ENCODE measurements around the gene ADTRP. TPM values are rescaled to one million over a fixed set of nuclear protein-coding genes. Genes with fewer than 3 reads are reported as not detected.
"Not testable (repeated sequence)": the region's sequence is repeated elsewhere in the genome, so short reads cannot be mapped to it uniquely, and the experiment has no call there.

The ADTRP gene
- total and polyA plus RNA-seq, 2 donors (not counting 1 experiment from before 2014, with no cell fraction given) = 0.18 to 1.2 TPM

DNA sequence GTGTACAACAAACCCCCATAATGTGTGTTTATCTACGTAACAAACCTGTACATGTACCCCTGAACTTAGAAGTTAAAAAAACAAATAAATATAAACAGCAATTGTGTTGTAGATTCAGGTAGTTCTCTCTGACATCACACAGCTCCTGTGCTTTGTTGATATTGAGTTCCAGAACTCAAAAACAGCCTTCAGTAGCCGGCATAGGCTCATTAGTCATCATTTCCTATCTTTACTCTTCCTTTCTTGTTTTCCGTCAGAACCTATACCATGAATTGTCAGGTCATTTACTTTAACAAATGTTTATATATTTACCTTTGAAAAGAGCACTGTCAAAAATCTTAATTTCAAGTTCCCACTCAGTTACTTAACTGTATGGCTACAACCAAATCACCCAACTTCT, 88.8 kb downstream of the ADTRP start:
- no peaks in the 10 kb centered on the region for H3K9me3 Mint-ChIP-seq (ENCODE audit: insufficient read depth)
- Histone ChIP-seq H3K27ac (ENCODE audit: low read length in 2 of 2) (no peak overlapping the region), H3K27me3 (replicated peaks in 1 of 4; ENCODE audit: control extremely low read depth in 1 of 4, control insufficient read depth in 3 of 4, insufficient read depth in 4 of 4, low read length in 3 of 4) (no peaks in the 10 kb centered on the region), H3K4me1 (ENCODE audit: control insufficient read depth in 2 of 2, insufficient read depth in 2 of 2, low read length in 2 of 2) (no peaks in the 10 kb centered on the region), H4K20me1 (ENCODE audit: control insufficient read depth, insufficient read depth, low read length, poor library complexity, severe bottlenecking) (no peaks in the 10 kb centered on the region), H3K4me2 (replicated peaks; ENCODE audit: low read depth, low read length, poor library complexity, severe bottlenecking) (no peak overlapping the region), H3K36me3 (replicated peaks in 1 of 2; ENCODE audit: control extremely low read depth in 1 of 2, control insufficient read depth in 1 of 2, extremely low read depth in 1 of 2, insufficient read depth in 2 of 2, low read length in 1 of 2) (no peaks in the 10 kb centered on the region), H3K79me2 (ENCODE audit: control insufficient read depth, insufficient read depth, low read length) (no peaks in the 10 kb centered on the region), H3K9ac (ENCODE audit: low read length) (no peak overlapping the region), H2AFZ (ENCODE audit: insufficient read depth, low read depth, low read length, poor library complexity, severe bottlenecking) (no peak overlapping the region), H3K4me3 (ENCODE audit: control extremely low read depth in 1 of 5, extremely low read depth in 1 of 5, insufficient read depth in 1 of 5, low read depth in 2 of 5, low read length in 4 of 5) (no peak overlapping the region), H3K9me3 (ENCODE audit: control extremely low read depth in 1 of 3, control insufficient read depth in 2 of 3, insufficient read depth in 1 of 3, low read length in 2 of 3) (peaks cover 0 to 3% (median 0%) of the 10 kb centered on the region in 3 donors)
- DNase-seq (no peak), ATAC-seq (ENCODE audit: low read depth) (no peak)
- CTCF ChIA-PET = interaction anchor here (1.2 kb wide), 1 partner anchor 12 kb away, joined by 3 read pairs; no protein-coding TSS in a partner anchor
- no peak overlapping the region for H3K27ac Mint-ChIP-seq
- no CpG with 5 or more reads among the region's 3 CpGs for WGBS (ENCODE audit: insufficient coverage)
- intact Hi-C loops (cut with micrococcal nuclease) = no loop called here
- H3K4me3 Mint-ChIP-seq = no peak overlapping the region
- peaks cover 14% of the 10 kb centered on the region for H3K27me3 Mint-ChIP-seq
- TF ChIP-seq, protein P1, sequence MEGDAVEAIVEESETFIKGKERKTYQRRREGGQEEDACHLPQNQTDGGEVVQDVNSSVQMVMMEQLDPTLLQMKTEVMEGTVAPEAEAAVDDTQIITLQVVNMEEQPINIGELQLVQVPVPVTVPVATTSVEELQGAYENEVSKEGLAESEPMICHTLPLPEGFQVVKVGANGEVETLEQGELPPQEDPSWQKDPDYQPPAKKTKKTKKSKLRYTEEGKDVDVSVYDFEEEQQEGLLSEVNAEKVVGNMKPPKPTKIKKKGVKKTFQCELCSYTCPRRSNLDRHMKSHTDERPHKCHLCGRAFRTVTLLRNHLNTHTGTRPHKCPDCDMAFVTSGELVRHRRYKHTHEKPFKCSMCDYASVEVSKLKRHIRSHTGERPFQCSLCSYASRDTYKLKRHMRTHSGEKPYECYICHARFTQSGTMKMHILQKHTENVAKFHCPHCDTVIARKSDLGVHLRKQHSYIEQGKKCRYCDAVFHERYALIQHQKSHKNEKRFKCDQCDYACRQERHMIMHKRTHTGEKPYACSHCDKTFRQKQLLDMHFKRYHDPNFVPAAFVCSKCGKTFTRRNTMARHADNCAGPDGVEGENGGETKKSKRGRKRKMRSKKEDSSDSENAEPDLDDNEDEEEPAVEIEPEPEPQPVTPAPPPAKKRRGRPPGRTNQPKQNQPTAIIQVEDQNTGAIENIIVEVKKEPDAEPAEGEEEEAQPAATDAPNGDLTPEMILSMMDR (IDR thresholded peaks at IDR 0.05) = no peak
- peaks cover 2% of the 10 kb centered on the region for H3K4me1 Mint-ChIP-seq
- POLR2A ChIA-PET = no interaction called here

DNA sequence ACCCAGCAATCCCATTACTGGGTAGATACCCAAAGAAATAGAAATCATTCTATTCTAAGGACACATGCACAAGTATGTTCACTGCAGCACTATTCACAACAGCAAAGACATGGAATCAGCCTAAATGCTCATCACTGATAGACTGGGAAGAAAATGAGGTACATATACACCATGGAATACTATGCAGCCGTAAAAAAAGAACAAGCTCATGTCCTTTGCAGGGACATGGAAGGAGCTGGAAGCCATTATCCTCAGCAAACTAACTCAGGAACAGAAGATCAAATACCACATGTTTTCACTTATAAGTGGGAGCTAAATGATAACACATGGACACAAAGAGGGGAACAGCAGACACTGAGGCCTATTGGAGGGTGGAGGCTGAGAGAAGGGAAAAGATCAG, 89.2 kb downstream of the ADTRP start:
- peaks cover 14% of the 10 kb centered on the region for H3K27me3 Mint-ChIP-seq
- H3K9ac ChIP-seq (ENCODE audit: low read length); H3K9me3 Mint-ChIP-seq (ENCODE audit: insufficient read depth); DNase-seq; H2AFZ ChIP-seq (ENCODE audit: insufficient read depth, low read depth, low read length, poor library complexity, severe bottlenecking); H3K4me3 Mint-ChIP-seq; H3K36me3 ChIP-seq (replicated peaks in 1 of 2; ENCODE audit: control extremely low read depth in 1 of 2, control insufficient read depth in 1 of 2, extremely low read depth in 1 of 2, insufficient read depth in 2 of 2, low read length in 1 of 2); CTCF ChIA-PET; H3K79me2 ChIP-seq (ENCODE audit: control insufficient read depth, insufficient read depth, low read length); H4K20me1 ChIP-seq (ENCODE audit: control insufficient read depth, insufficient read depth, low read length, poor library complexity, severe bottlenecking); H3K4me1 ChIP-seq (ENCODE audit: control insufficient read depth in 2 of 2, insufficient read depth in 2 of 2, low read length in 2 of 2); intact Hi-C loops (cut with micrococcal nuclease); POLR2A ChIA-PET; H3K4me3 ChIP-seq (ENCODE audit: control extremely low read depth in 1 of 5, extremely low read depth in 1 of 5, insufficient read depth in 1 of 5, low read depth in 2 of 5, low read length in 4 of 5); H3K27me3 ChIP-seq (replicated peaks in 1 of 4; ENCODE audit: control extremely low read depth in 1 of 4, control insufficient read depth in 3 of 4, insufficient read depth in 4 of 4, low read length in 3 of 4); ATAC-seq (ENCODE audit: low read depth); H3K9me3 ChIP-seq (ENCODE audit: control extremely low read depth in 1 of 3, control insufficient read depth in 2 of 3, insufficient read depth in 1 of 3, low read length in 2 of 3); H3K4me1 Mint-ChIP-seq; H3K27ac ChIP-seq (ENCODE audit: low read length in 2 of 2); H3K27ac Mint-ChIP-seq; H3K4me2 ChIP-seq (replicated peaks; ENCODE audit: low read depth, low read length, poor library complexity, severe bottlenecking): not testable (repeated sequence)
- WGBS (ENCODE audit: insufficient coverage) = no CpG with 5 or more reads among the region's 1 CpG

All from B cell (primary cell).